Measurements from ENCODE around the gene NDUFC2. TPM values are rescaled to one million over a fixed set of nuclear protein-coding genes. Genes with fewer than 3 reads are reported as not detected.
A peak's percentile ranks its signal among the peaks of the same experiment; 100 is the strongest.

Gene NDUFC2
- total and polyA plus RNA-seq, 2 donors from 2014 or later = 166 to 457 TPM

DNA sequence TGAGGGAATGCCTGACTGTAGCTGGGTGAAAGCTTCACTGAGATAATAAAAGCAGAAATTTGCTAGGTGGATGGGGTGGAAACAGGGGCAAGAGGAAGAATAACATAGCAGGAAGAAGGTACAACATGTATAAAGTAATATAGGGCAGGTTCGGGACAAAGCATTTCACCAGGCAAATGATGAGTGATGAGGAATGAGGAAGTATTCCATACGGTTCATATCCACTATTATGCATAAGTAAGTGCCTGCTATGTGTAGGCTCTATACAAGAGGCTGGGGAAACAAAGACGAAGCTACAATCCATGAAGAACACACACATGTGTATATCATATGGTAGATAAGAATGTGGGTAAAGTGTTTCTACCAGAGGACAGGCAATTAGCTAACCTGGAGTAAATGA lies 7.9 kb downstream of the NDUFC2 start:
- H3K4me1 ChIP-seq (ENCODE audit: control insufficient read depth in 2 of 3, insufficient read depth in 2 of 3, low read depth in 1 of 3, low read length in 3 of 3) = peaks cover 0 to 6% (median 0%) of the 10 kb centered on the region in 3 donors
- no peaks in the 10 kb centered on the region for H3K27me3 ChIP-seq (ENCODE audit: control insufficient read depth, insufficient read depth, low read length)
- intact Hi-C loops (cut with DNase I) = no loop called here
- TF ChIP-seq, protein P1, sequence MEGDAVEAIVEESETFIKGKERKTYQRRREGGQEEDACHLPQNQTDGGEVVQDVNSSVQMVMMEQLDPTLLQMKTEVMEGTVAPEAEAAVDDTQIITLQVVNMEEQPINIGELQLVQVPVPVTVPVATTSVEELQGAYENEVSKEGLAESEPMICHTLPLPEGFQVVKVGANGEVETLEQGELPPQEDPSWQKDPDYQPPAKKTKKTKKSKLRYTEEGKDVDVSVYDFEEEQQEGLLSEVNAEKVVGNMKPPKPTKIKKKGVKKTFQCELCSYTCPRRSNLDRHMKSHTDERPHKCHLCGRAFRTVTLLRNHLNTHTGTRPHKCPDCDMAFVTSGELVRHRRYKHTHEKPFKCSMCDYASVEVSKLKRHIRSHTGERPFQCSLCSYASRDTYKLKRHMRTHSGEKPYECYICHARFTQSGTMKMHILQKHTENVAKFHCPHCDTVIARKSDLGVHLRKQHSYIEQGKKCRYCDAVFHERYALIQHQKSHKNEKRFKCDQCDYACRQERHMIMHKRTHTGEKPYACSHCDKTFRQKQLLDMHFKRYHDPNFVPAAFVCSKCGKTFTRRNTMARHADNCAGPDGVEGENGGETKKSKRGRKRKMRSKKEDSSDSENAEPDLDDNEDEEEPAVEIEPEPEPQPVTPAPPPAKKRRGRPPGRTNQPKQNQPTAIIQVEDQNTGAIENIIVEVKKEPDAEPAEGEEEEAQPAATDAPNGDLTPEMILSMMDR (IDR thresholded peaks at IDR 0.05; ENCODE audit: borderline replicate concordance, extremely low read depth, insufficient read depth) = no peak
- H3K27ac ChIP-seq (ENCODE audit: low read depth in 2 of 2, low read length in 2 of 2) = no peak overlapping the region
- H3K36me3 ChIP-seq (ENCODE audit: control insufficient read depth in 2 of 3, insufficient read depth in 3 of 3, low read length in 3 of 3) = peaks cover 2 to 21% (median 16%) of the 10 kb centered on the region in 3 donors
- H3K9ac ChIP-seq (ENCODE audit: low read length in 3 of 3) = no peak overlapping the region
- FAIRE-seq (no peak), DNase-seq (no peak)
- H3K9me3 ChIP-seq (ENCODE audit: control insufficient read depth in 2 of 3, insufficient read depth in 1 of 3, low read length in 3 of 3) = no peaks in the 10 kb centered on the region
- H3K4me3 ChIP-seq (ENCODE audit: low read length in 3 of 3) = no peak overlapping the region

- TF ChIP-seq, protein P1 (IDR thresholded peaks at IDR 0.05; ENCODE audit: borderline replicate concordance, extremely low read depth, insufficient read depth) = no peak
- intact Hi-C loops (cut with DNase I) = no loop called here
- H3K9me3 ChIP-seq (ENCODE audit: control insufficient read depth in 2 of 3, insufficient read depth in 1 of 3, low read length in 3 of 3) = no peaks in the 10 kb centered on the region
- H3K9ac ChIP-seq (ENCODE audit: low read length in 3 of 3) = no peak overlapping the region
- DNase-seq = no peak
- FAIRE-seq = no peak
- no peak overlapping the region for H3K27ac ChIP-seq (ENCODE audit: low read depth in 2 of 2, low read length in 2 of 2)
- no peak overlapping the region for H3K4me3 ChIP-seq (ENCODE audit: low read length in 3 of 3)
- H3K4me1 ChIP-seq (ENCODE audit: control insufficient read depth in 2 of 3, insufficient read depth in 2 of 3, low read depth in 1 of 3, low read length in 3 of 3) = peaks cover 0 to 3% (median 0%) of the 10 kb centered on the region in 3 donors
- no peaks in the 10 kb centered on the region for H3K27me3 ChIP-seq (ENCODE audit: control insufficient read depth, insufficient read depth, low read length)
- H3K36me3 ChIP-seq (ENCODE audit: control insufficient read depth in 2 of 3, insufficient read depth in 3 of 3, low read length in 3 of 3) = peaks cover 2 to 21% (median 16%) of the 10 kb centered on the region in 3 donors
These were observed 9.0 kb downstream of the NDUFC2 start for GRCh38 chr11:78070621-78071020.

GRCh38 chr11:78069465-78069864 lies 10.2 kb downstream of the NDUFC2 start:
- peaks cover 2 to 21% (median 16%) of the 10 kb centered on the region in 3 donors for H3K36me3 ChIP-seq (ENCODE audit: control insufficient read depth in 2 of 3, insufficient read depth in 3 of 3, low read length in 3 of 3)
- peak in 1 of 5 donors; percentile 43 for DNase-seq
- H3K27me3 ChIP-seq (ENCODE audit: control insufficient read depth, insufficient read depth, low read length) = no peaks in the 10 kb centered on the region
- no peak overlapping the region for H3K9ac ChIP-seq (ENCODE audit: low read length in 3 of 3)
- H3K9me3 ChIP-seq (ENCODE audit: control insufficient read depth in 2 of 3, insufficient read depth in 1 of 3, low read length in 3 of 3) = no peaks in the 10 kb centered on the region
- TF ChIP-seq, protein P1 (IDR thresholded peaks at IDR 0.05; ENCODE audit: borderline replicate concordance, extremely low read depth, insufficient read depth) = no peak
- H3K4me1 ChIP-seq (ENCODE audit: control insufficient read depth in 2 of 3, insufficient read depth in 2 of 3, low read depth in 1 of 3, low read length in 3 of 3) = no peaks in the 10 kb centered on the region
- intact Hi-C loops (cut with DNase I) = no loop called here
- H3K27ac ChIP-seq (ENCODE audit: low read depth in 2 of 2, low read length in 2 of 2) = no peak overlapping the region
- FAIRE-seq = no peak
- no peak overlapping the region for H3K4me3 ChIP-seq (ENCODE audit: low read length in 3 of 3)

- Histone ChIP-seq H3K9me3 (ENCODE audit: control insufficient read depth in 2 of 3, insufficient read depth in 1 of 3, low read length in 3 of 3) (no peaks in the 10 kb centered on the region), H3K27me3 (ENCODE audit: control insufficient read depth, insufficient read depth, low read length) (no peaks in the 10 kb centered on the region), H3K36me3 (ENCODE audit: control insufficient read depth in 2 of 3, insufficient read depth in 3 of 3, low read length in 3 of 3) (peaks cover 2 to 18% (median 16%) of the 10 kb centered on the region in 3 donors), H3K27ac (ENCODE audit: low read depth in 2 of 2, low read length in 2 of 2) (no peak overlapping the region), H3K4me1 (ENCODE audit: control insufficient read depth in 2 of 3, insufficient read depth in 2 of 3, low read depth in 1 of 3, low read length in 3 of 3) (peaks cover 0 to 2% (median 0%) of the 10 kb centered on the region in 3 donors), H3K9ac (ENCODE audit: low read length in 3 of 3) (no peak overlapping the region), H3K4me3 (ENCODE audit: low read length in 3 of 3) (no peak overlapping the region)
- FAIRE-seq = no peak
- intact Hi-C loops (cut with DNase I) = no loop called here
- DNase-seq = no peak
- TF ChIP-seq, protein P1 (IDR thresholded peaks at IDR 0.05; ENCODE audit: borderline replicate concordance, extremely low read depth, insufficient read depth) = no peak
These were observed 12.0 kb downstream of the NDUFC2 start for GRCh38 chr11:78067704-78068103.
